Epithelial cell of proximal tubule (primary cell): Measurements from ENCODE around the gene LUZP1. TPM values are rescaled to one million over a fixed set of nuclear protein-coding genes. Genes with fewer than 3 reads are reported as not detected.

Experiments used
- DNase-seq: peaks from one replicate; pipeline ENCODE4 v3.0.0-alpha.2; 2011; ENCODE audit warnings: low read depth
- H3K4me3 ChIP-seq: 2 replicates; pipeline ENCODE4 v1.5.1; 2011; ENCODE audit warnings: low read depth, mild to moderate bottlenecking, low read length
- CTCF ChIP-seq: conservative IDR thresholded peaks from 2 replicates; pipeline ENCODE4 v1.5.1; 2012; ENCODE audit warnings: low read depth, mild to moderate bottlenecking, low read length
- total RNA-seq: library from RNA; depleted of rRNA; stranded (reverse); fragments of >200 nt; gene quantifications from 2 replicates; pipeline ENCODE4 v1.2.3, GENCODE V29; 2015

The LUZP1 gene
- total RNA-seq, 1 donor from 2014 or later = 17.6 TPM

DNA sequence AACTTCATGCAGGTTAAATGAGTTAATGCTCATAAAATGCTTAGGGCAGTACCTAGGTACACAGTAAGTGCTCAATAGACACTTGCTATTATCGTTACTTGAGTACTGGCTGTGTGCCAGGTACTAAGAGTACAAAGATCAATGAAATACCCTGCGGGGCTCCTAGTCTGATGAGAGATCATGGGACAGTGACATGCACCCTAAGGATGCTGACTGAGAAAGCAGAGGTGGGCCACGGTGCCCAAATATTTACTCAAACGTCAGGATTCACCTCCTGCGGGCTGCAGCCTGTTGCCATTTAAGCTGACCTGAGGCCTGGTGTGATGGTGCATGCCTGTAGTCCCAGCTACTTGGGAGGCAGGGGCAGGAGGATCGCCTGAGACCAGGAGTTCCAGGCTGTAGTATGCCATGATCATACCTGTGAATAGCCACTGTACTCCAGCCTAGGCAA, 19.8 kb upstream of the LUZP1 start:
- no peak for DNase-seq
- H3K4me3 ChIP-seq = no peak overlapping the region
- TF ChIP-seq CTCF = no peak

DNA sequence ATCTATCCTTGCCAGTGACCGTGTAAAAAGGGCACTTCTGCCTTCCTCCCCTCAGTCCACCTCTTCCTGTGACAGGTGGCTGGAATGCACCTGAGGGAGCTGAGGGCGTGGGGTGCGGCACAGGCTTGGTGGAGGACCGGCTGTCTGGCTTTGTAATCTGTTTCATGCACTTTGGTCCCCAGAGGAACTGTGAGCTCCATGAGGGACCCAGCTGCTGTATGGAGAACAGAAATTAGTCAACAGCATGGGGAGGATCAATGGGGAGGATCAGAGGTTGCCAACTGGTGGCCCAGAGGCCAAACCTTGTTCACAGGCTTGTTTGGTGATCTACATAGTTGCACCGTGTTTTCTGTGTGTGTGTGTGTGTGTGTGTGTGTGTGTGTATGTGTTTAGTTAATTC, 19.0 kb upstream of the LUZP1 start:
- DNase-seq = no peak
- H3K4me3 ChIP-seq = no peak overlapping the region
- no peak for TF ChIP-seq CTCF

DNA sequence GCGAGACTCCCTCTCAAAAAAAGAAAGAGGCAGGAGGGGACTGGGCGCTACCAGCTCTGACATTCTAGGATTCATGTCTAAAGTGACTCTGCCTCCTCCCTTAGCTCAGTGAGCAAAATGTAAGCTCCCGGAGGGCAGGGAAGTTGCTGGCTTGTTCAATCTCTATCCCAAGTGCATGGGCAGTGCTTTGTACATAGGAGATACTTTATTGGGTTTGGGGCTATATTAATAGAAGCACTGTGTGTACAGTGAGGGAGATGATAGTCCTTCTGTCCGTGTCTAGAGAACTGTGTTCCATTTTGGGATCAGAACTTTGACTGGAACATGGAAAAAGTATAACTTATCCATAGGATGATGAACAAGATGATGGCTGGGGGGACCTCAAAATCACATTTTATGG, 16.7 kb upstream of the LUZP1 start:
- TF ChIP-seq CTCF = no peak
- DNase-seq = no peak
- H3K4me3 ChIP-seq = no peak overlapping the region

GRCh38 chr1:23184212-23184934, 15.7 kb upstream of the LUZP1 start:
- TF ChIP-seq CTCF = peak; percentile 77
- peak overlapping the region; percentile 47 for H3K4me3 ChIP-seq
- no peak for DNase-seq

DNA sequence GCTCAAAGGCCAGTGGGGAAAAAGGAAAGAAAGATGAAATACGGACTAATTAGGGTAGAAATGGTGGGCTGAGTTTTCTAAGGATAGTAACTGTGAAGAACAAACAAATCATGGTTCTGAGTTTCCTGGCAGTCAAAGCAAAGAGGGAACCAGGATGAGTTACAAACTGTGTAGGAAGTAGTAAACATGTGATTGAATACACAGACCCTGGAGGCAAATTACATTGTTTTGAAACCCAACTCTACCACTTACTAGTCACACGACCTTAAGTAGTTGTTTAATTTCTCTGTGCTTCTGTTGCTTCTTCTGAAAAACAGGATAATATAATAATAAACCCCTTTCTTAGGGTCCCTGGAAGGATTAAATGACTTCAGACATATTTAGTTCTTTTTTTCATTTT, 11.2 kb upstream of the LUZP1 start:
- no peak for DNase-seq
- no peak overlapping the region for H3K4me3 ChIP-seq
- TF ChIP-seq CTCF = no peak

- DNase-seq = no peak
- H3K4me3 ChIP-seq = no peak overlapping the region
- peak; percentile 30 for TF ChIP-seq CTCF
Measured at GRCh38 chr1:23178950-23179349, 10.3 kb upstream of the LUZP1 start.

GRCh38 chr1:23178414-23178813, 9.8 kb upstream of the LUZP1 start:
- no peak for DNase-seq
- no peak overlapping the region for H3K4me3 ChIP-seq
- no peak for TF ChIP-seq CTCF
